GM12874 (cell line): Measurements from ENCODE around the gene TRPM5.

Experiments used
- CTCF ChIP-seq: IDR thresholded peaks from 2 replicates; pipeline ENCODE4 v1.5.1; 2011; ENCODE audit warnings: low read depth, mild to moderate bottlenecking, control low read depth, low read length, moderate library complexity; ENCODE audit not compliant: insufficient read depth

Gene TRPM5

DNA sequence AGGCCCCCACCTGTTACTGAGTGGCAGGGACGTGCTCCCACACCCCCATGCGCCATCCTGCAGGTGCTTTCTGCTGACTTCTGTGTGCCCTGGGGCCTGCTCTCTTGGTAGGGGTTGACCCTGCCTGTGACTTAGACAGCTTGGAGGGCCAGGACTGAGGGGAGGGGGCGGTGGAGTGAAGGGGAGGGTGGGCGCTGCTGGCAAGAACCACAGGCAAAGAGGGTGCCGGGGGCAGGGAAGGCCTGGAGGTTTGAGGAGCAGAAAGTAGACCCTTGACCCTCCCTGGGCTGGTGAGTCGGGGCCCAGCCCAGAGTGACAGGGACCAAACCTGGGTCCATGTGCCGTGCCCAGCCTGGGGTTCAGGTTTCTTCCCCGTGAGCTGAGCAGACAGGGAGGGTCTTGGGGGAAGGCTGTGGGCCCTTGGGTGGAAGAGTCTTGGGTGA is 18.2 kb upstream of the TRPM5 start:
- no peak for TF ChIP-seq CTCF

- no peak for TF ChIP-seq CTCF
Measured at GRCh38 chr11:2461956-2462542, 17.7 kb upstream of the TRPM5 start.

GRCh38 chr11:2461253-2461955 is 17.1 kb upstream of the TRPM5 start:
- no peak for TF ChIP-seq CTCF

DNA sequence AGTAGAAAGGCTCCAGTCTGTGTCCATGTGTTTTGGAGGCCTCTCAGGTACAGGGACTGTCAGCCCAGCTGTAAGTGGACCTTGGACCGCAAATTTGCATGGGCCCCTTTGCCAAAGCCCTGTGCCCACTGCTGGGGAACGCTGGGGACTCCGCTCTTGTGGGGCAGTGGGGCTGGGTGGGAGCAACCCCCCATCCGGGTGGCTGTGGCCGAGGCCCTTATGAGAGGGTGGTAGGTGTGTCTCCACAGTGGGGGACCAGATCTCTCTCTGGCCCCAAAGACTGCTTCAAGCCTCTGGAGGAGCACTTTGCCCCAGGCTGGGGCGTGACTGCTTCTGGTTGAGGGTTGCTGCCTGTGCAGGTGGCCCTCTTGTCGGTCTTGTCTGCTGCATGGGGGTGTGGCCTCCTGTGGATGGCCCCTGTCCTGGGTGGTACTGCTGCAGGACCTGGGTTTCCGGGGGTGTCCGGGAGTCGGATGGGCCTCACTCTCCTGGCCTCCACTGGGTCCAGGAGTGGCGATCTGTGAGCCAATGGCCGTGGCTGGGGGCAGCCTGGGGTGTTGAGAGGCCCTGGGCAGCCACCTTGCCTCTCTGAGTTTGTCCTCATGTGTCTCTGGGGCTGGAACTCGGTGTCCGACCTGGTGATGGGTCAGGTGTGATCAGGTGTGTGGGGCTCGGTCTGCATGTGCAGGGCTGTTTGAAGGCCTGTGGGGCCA is 16.4 kb upstream of the TRPM5 start:
- no peak for TF ChIP-seq CTCF

GRCh38 chr11:2459796-2460531 is 15.7 kb upstream of the TRPM5 start:
- TF ChIP-seq CTCF, result no peak

GRCh38 chr11:2459016-2459725 is 14.9 kb upstream of the TRPM5 start:
- TF ChIP-seq CTCF, result no peak
